Erythroblast (primary cell): ENCODE results near the gene SLC35E4.
"Not testable (repeated sequence)": the region's sequence is repeated elsewhere in the genome, so short reads cannot be mapped to it uniquely, and the experiment has no call there.

ENCODE experiments used
- DNase-seq, 2 experiments: peaks; one replicate each; lab custom pipeline; 2025; lab: John Stamatoyannopoulos, UW
- GATA1 ChIP-seq: IDR thresholded peaks from 2 replicates; pipeline ENCODE4 v1.6.1; 2011; ENCODE audit warnings: low read depth, mild to moderate bottlenecking, control low read depth, low read length, moderate library complexity
- POLR2A ChIP-seq: IDR thresholded peaks from 2 replicates; pipeline ENCODE4 v1.6.1; 2011; ENCODE audit warnings: mild to moderate bottlenecking, low read length

SLC35E4 gene

GRCh38 chr22:30675436-30675835 lies 39.9 kb downstream of the SLC35E4 start:
- DNase-seq: peak in 1 of 2 experiments; percentile 29
- no peak for TF ChIP-seq GATA1
- no peak for TF ChIP-seq POLR2A

DNA sequence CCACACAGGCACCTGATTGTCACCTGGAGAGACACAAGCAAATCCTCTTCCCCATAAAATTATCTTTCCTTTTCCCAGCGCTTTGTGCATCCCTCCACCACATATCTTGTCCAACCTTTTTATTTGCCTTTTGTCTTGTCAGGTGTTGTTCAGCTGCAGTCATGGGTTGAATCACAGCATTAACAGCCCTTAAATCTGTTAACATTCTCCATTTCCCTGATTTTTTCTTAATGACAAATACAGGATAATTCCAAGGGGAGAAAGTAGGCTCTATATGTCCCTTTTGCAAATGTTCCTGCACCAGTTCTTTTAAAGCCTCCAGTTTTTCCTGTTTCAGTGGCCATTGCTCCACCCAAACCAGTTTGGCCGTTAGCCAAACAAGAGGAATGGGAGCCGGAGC lies 41.0 kb downstream of the SLC35E4 start:
- DNase-seq: not testable (repeated sequence)

DNA sequence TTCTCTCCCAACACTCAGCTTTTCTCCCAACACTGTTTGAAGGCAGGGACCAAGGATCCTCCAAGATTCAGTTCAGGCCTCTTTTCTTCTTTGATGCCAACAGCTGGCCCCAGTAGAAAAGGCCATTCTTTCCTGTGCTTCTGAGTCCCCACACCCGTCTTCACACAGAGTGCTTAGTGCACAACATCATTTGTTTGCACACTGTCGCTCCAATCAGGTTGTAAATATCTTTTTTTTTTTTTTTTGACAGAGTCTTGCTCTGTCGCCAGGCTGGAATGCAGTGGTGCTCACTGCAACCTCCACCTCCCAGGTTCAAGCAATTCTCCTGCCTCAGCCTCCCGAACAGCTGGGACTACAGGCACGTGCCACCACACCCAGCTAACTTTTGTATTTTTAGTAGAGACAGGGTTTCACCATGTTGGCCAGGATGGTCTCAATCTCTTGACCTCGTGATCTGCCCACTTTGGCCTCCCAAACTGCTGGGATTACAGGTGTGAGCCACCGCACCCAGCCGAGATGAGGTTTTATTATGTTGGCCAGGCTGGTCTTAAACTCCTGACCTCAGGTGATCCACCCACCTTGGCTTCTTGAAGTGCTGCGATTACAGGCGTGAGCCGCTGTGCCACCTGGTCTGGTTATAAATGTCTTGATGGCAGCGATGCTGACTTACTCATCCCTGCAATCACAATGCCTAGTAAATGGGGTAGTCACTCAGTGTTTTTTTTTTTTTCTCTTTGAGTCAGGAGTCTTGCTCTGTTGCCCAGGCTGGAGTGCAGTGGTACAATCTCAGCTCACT lies 44.5 kb downstream of the SLC35E4 start:
- DNase-seq: not testable (repeated sequence)

- DNase-seq: no peak
- no peak for TF ChIP-seq POLR2A
- no peak for TF ChIP-seq GATA1
Observed at GRCh38 chr22:30680991-30681770, 45.6 kb downstream of the SLC35E4 start.

GRCh38 chr22:30681831-30682230 lies 46.2 kb downstream of the SLC35E4 start:
- no peak for TF ChIP-seq POLR2A
- TF ChIP-seq GATA1: no peak

DNA sequence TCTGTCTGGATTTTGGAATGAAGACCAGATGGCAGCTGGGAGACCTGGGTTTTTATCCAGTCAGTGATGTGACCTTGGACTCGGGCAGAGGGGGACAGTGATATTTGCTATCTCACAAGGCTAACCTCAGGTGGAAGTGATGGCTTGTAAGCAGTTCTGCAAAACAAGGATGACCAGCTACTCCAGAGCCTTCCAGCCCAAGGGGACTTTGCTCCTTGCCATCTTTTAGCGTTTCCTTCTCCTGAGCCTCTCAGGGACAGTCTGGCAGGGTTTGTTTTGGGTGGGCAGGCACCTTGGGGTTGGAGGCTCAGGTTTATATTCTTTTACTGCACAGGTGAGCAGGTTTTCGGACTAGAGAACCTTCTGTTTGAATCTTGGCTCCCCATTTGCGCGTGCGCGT lies 49.6 kb downstream of the SLC35E4 start:
- TF ChIP-seq POLR2A (no peak), GATA1 (no peak)
- DNase-seq: no peak

More at GRCh38 chr22:30681831-30682230, 46.2 kb downstream of the SLC35E4 start:
- no peak for DNase-seq

DNA sequence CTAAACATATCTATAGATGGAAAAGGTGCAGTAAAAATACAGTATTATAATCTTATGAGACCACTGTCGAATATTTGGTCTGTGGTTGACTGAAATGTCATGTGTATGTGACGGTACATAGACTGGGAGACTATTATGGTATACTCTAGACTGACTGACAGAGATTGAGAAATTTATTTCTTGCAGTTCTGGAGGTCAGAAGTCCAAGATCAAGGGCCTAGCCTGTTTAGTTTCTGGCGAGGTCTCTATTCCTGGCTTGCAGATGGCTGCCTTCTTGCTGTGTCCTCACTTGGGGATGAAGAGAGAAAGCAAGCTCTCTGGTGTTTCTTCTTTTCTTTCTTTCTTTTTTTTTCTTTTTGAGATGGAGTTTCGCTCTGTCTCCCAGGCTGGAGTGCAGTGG lies 51.8 kb downstream of the SLC35E4 start:
- no peak for TF ChIP-seq POLR2A
- TF ChIP-seq GATA1: no peak
- no peak for DNase-seq

DNA sequence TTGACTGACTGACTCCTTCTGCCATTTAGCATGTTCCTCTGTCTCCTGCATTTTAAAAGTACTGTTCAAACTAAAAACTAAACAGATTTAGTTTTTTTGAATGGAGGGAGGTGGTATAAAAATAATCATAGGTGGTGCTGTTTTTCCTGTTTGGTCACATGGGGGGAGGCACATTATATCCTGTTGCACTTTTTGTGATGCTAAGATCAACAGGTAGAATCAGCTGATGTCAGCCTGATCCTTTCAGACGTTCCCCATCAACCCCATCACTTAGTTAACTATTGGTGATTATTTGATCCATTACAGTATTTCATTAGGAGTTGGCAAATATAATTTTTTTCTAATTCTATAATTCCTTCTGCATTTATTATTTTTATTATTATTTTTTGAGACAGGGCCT lies 54.0 kb downstream of the SLC35E4 start:
- DNase-seq: no peak
- TF ChIP-seq GATA1: no peak
- no peak for TF ChIP-seq POLR2A

GRCh38 chr22:30691204-30691603 lies 55.6 kb downstream of the SLC35E4 start:
- no peak for TF ChIP-seq POLR2A
- DNase-seq: no peak

DNA sequence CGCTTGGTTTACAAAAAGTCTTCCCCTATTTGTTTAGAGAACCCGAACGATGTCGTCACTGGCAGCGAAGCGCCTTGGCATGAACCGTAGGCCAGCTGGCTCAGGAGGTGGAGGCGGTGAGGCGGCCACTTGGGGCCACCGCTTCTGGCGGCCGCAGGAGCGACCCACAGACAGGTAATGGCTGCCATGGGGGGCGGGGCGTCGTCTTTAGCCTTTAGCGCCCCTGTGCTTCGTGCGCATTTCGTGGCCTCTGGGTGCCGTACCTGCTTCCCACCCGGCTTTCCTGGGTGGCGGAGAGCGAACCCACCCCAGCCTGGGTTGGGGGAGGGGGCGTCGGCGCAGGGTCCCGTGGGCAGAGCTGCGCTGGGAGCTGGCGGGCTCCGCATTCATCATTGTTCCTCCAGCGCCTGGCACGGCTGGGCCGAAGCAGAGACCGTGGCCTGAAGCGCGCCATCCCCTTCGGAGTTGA lies 58.6 kb downstream of the SLC35E4 start:
- DNase-seq: peak; percentile 17 to 23
- no peak for TF ChIP-seq GATA1
- TF ChIP-seq POLR2A: no peak

- no peak for TF ChIP-seq POLR2A
- TF ChIP-seq GATA1: no peak
- peak in 1 of 2 experiments; percentile 20 for DNase-seq
Observed at GRCh38 chr22:30694640-30695350, 59.2 kb downstream of the SLC35E4 start, which contains the start of gene OSBP2. Gene OSBP2 (plus strand): TSS chr22:30694874. CDS start chr22:30694910, 36 bp downstream.

GRCh38 chr22:30695351-30695851 lies 59.8 kb downstream of the SLC35E4 start:
- TF ChIP-seq POLR2A (no peak), GATA1 (no peak)
- DNase-seq: no peak

GRCh38 chr22:30695871-30696655 lies 60.5 kb downstream of the SLC35E4 start:
- no peak for DNase-seq
- no peak for TF ChIP-seq POLR2A
- TF ChIP-seq GATA1: no peak
